HL-60 (cell line): Measurements from ENCODE around the gene SIMC1.
"Not testable (repeated sequence)": the region's sequence is repeated elsewhere in the genome, so short reads cannot be mapped to it uniquely, and the experiment has no call there.

Source experiments
- DNase-seq, 2 experiments: peaks; one replicate each; pipeline ENCODE4 v3.0.0-alpha.2; 2010 to 2020; ENCODE audit warnings: low read depth in 1 of 2, low spot score in 1 of 2
- H3K27ac ChIP-seq: fragments of 250-450 bp; sonication (Bioruptor Pico); replicated peaks from 2 replicates; pipeline ENCODE4 v1.5.1; 2020; ENCODE audit warnings: mild to moderate bottlenecking, moderate library complexity
- H3K27me3 ChIP-seq: fragments of 250-450 bp; sonication (Bioruptor Pico); 2 replicates; pipeline ENCODE4 v1.5.1; 2021; ENCODE audit warnings: mild to moderate bottlenecking, moderate library complexity; ENCODE audit not compliant: insufficient read depth, poor library complexity, severe bottlenecking
- H3K4me3 ChIP-seq: replicated peaks from 2 replicates; pipeline ENCODE4 v1.5.1; 2011; ENCODE audit warnings: mild to moderate bottlenecking, control low read depth, low read length; ENCODE audit not compliant: insufficient read depth
- CTCF ChIP-seq: IDR thresholded peaks from one replicate; pipeline ENCODE4 v1.5.1; 2011; ENCODE audit warnings: low read length, control low read depth, inconsistent platforms; ENCODE audit not compliant: insufficient read depth
- GABPA ChIP-seq: IDR thresholded peaks from 2 replicates; pipeline ENCODE4 v1.6.1; 2012; ENCODE audit warnings: low read depth
- POLR2AphosphoS5 ChIP-seq: IDR thresholded peaks from 2 replicates; pipeline ENCODE4 v1.6.1; 2012; ENCODE audit warnings: low read depth
- REST ChIP-seq: IDR thresholded peaks from 2 replicates; pipeline ENCODE4 v1.6.1; 2012; ENCODE audit warnings: low read depth; ENCODE audit not compliant: insufficient replicate concordance
- SPI1 ChIP-seq: IDR thresholded peaks from 2 replicates; pipeline ENCODE4 v1.6.1; 2012; ENCODE audit warnings: low read depth, mild to moderate bottlenecking, borderline replicate concordance

SIMC1 gene

GRCh38 chr5:176197234-176197858 lies 40.9 kb upstream of the SIMC1 start:
- H3K27me3 ChIP-seq: peaks cover 10% of the 10 kb centered on the region
- H3K4me3 ChIP-seq, DNase-seq, H3K27ac ChIP-seq: not testable (repeated sequence)

- not testable (repeated sequence) for H3K27ac ChIP-seq, H3K4me3 ChIP-seq, H3K27me3 ChIP-seq, DNase-seq
These were observed 39.9 kb upstream of the SIMC1 start for GRCh38 chr5:176198299-176198698.

GRCh38 chr5:176198991-176199733 lies 39.1 kb upstream of the SIMC1 start:
- H3K27me3 ChIP-seq, H3K27ac ChIP-seq, DNase-seq, H3K4me3 ChIP-seq: not testable (repeated sequence)

- not testable (repeated sequence) for H3K4me3 ChIP-seq, H3K27ac ChIP-seq, DNase-seq, H3K27me3 ChIP-seq
These were observed 38.3 kb upstream of the SIMC1 start for GRCh38 chr5:176199803-176200399.

- peaks cover 7% of the 10 kb centered on the region for H3K27me3 ChIP-seq
- H3K27ac ChIP-seq: no peak overlapping the region
- no peak for DNase-seq
- no peak overlapping the region for H3K4me3 ChIP-seq
- no peak for TF ChIP-seq SPI1
- TF ChIP-seq GABPA: no peak
- TF ChIP-seq CTCF: no peak
- TF ChIP-seq POLR2AphosphoS5: no peak
- no peak for TF ChIP-seq REST
These were observed 36.4 kb upstream of the SIMC1 start for GRCh38 chr5:176201811-176202210.

GRCh38 chr5:176203086-176203485 lies 35.1 kb upstream of the SIMC1 start:
- peaks cover 3% of the 10 kb centered on the region for H3K27me3 ChIP-seq
- H3K27ac ChIP-seq: no peak overlapping the region
- no peak for TF ChIP-seq GABPA
- TF ChIP-seq SPI1: no peak
- TF ChIP-seq POLR2AphosphoS5: no peak
- TF ChIP-seq CTCF: no peak
- no peak for TF ChIP-seq REST
- no peak for DNase-seq
- H3K4me3 ChIP-seq: no peak overlapping the region

GRCh38 chr5:176203535-176203934 lies 34.7 kb upstream of the SIMC1 start:
- H3K27ac ChIP-seq, DNase-seq, H3K4me3 ChIP-seq, H3K27me3 ChIP-seq: not testable (repeated sequence)

GRCh38 chr5:176214466-176215021 lies 23.7 kb upstream of the SIMC1 start:
- H3K27me3 ChIP-seq, H3K4me3 ChIP-seq, DNase-seq, H3K27ac ChIP-seq: not testable (repeated sequence)
